Fibroblast of the aortic adventitia (primary cell): ENCODE measurements around the gene APELA. TPM values are rescaled to one million over a fixed set of nuclear protein-coding genes. Genes with fewer than 3 reads are reported as not detected.
"Not testable (repeated sequence)": the region's sequence is repeated elsewhere in the genome, so short reads cannot be mapped to it uniquely, and the experiment has no call there.

Experiments used
- DNase-seq: peaks from one replicate; pipeline ENCODE4 v3.0.0-alpha.2; 2010; ENCODE audit warnings: low read depth
- H3K4me3 ChIP-seq: 2 replicates; pipeline ENCODE4 v1.5.1; 2011; ENCODE audit warnings: low read depth, mild to moderate bottlenecking, control low read depth, low read length, moderate library complexity
- total RNA-seq: library from RNA; depleted of rRNA; stranded (reverse); fragments of >200 nt; gene quantifications from 2 replicates; pipeline ENCODE4 v1.2.3, GENCODE V29; 2012; ENCODE audit warnings: low replicate concordance
- TF ChIP-seq, protein P1 (sequence below): IDR thresholded peaks from 2 replicates; pipeline ENCODE4 v1.5.1; 2011; ENCODE audit warnings: mild to moderate bottlenecking, low read length, control low read depth, inconsistent platforms; ENCODE audit not compliant: insufficient read depth

Gene APELA
- total RNA-seq, 1 donor: not detected

DNA sequence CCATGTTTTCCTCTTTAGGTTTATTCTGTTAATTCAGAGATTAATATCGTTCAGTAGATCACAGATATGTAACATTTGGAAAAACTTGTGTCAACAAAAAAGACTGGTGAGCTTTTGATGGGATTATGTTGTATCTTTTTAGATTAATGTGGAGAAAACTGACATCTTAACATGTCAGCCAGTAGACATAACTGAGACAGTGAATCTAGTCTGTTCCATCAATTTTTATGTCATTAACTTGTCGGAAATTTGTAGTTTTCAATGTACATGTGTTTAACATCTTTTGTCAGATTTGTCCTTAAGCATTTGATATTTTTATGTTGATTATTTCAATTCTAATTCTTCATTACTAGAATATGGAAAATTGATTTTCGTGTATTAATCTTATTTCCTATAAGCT lies 42.0 kb downstream of the APELA start:
- no peak for DNase-seq
- H3K4me3 ChIP-seq: no peak overlapping the region
- TF ChIP-seq, protein P1, sequence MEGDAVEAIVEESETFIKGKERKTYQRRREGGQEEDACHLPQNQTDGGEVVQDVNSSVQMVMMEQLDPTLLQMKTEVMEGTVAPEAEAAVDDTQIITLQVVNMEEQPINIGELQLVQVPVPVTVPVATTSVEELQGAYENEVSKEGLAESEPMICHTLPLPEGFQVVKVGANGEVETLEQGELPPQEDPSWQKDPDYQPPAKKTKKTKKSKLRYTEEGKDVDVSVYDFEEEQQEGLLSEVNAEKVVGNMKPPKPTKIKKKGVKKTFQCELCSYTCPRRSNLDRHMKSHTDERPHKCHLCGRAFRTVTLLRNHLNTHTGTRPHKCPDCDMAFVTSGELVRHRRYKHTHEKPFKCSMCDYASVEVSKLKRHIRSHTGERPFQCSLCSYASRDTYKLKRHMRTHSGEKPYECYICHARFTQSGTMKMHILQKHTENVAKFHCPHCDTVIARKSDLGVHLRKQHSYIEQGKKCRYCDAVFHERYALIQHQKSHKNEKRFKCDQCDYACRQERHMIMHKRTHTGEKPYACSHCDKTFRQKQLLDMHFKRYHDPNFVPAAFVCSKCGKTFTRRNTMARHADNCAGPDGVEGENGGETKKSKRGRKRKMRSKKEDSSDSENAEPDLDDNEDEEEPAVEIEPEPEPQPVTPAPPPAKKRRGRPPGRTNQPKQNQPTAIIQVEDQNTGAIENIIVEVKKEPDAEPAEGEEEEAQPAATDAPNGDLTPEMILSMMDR: no peak

DNA sequence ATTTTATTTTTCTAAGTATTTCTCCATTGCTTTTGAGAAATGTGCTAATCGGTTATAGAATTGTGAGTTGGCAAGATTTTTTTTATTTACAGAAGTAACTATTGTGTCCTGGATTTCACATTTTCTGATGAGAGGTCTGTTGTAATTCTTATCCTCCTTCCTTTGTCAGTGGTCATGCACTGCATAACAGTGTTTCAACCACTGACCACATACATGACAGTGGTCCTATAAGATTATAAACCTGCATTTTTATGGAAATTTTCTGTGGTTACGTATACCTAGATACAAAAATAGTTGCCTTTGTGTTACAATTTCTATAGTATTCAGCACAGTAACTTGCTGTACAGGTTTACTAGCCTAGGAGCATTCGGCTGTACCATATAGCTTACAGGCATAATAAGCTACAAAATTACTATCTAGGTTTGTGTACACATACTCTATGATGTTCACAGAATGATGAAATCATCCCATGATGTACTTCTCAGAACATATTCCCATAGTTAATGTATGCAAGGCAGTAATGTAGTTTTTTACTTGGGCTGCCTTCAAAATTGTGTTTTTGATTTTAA lies 47.8 kb downstream of the APELA start:
- TF ChIP-seq, protein P1: no peak
- no peak overlapping the region for H3K4me3 ChIP-seq
- DNase-seq: no peak

DNA sequence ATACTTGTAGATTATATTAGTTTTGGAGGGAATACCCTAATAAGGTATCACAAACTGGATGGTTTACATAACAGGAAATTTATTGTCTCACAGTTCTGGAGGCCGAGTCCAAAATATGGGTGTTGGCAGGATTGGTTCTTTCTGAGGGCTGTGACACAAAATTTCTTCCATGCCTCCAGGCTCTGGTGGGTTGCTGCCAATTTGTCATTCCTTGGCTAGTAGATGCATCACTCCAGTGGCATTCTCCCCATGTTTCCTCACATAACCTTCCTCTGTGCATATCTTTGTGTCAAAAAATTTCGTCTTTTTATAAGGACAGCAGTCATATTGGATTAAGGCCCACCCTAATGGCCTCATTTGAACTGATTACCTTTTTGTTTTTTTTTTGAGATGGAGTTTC lies 49.3 kb downstream of the APELA start:
- DNase-seq: peak; percentile 2
- TF ChIP-seq, protein P1: no peak
- no peak overlapping the region for H3K4me3 ChIP-seq

DNA sequence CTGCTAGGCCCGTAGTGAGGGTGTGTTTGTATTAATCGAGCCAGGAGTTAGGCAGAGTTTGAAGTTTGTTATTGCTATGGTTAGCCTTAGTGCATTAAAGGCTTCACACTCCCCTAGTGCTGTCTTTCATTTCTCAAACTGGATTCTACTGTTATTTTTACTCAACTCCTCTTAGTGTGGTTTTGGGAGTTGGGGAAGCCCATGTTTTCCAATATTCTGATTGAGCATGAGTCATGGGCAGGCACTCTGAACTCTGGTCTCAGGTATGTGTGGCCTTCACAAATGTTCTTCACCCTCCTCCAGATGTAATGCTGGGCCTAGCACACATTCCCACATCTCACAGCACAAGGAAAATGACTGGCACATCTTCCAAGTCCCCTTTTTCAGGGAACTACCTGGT lies 50.1 kb downstream of the APELA start:
- H3K4me3 ChIP-seq, DNase-seq: not testable (repeated sequence)

DNA sequence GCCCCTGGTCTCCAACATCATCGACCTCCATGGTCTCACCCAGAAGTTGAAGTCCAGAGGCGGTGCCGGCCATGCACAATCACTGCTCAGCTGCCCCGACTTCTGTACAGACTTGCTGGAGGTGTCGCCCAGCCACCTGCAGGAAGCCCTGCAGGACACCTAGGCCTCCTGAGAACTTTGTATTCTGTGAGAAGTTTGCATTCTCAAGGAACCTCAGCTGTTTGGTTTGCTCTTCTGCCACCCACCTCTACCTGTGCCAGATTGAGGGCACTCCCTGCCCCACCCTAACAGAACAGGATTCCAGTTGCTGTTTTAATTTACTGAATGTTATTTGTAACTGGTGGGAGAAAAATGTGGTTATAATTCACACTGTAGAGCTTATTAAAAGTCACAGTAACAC lies 53.7 kb downstream of the APELA start:
- TF ChIP-seq, protein P1: no peak

DNA sequence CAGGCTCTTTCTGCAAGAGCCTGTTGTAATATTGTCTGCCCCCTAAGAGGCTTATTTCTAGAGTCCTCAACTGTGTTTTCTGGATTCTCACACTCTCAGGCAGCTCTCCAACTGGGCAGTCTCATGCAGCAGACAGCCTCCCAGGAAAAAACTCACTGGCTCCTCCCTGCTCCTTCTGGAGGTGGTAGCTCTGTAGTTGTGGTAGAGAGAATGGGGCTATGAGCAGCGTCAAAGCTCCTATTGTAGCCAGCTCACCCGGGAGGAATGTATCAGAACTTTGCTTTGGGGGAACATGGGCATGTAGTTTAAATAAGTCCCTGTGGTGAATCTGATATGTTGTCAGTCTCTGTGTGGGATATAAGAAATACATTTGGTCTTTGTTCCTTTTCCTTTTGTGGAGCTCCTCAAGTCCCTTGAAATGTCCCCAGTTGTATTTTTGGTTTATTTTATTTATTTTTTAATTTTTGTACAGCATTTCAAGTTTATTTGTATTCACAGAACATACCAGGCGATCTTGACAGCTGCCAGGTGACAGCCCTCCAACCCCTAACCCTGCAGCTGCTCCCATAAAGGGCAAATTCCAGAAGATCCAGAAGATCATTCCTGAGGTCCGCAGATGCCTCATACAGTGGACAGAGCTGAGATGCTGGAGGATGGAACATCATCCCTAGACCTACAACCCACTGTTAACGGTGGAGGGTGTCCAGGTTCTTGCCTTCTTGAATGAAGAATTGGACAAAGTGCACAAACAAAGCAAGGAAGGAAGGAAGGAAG lies 54.8 kb downstream of the APELA start:
- no peak for DNase-seq
- no peak overlapping the region for H3K4me3 ChIP-seq
- TF ChIP-seq, protein P1: no peak

More for the DNA sequence above, 53.7 kb downstream of the APELA start:
- no peak overlapping the region for H3K4me3 ChIP-seq
- DNase-seq: no peak

DNA sequence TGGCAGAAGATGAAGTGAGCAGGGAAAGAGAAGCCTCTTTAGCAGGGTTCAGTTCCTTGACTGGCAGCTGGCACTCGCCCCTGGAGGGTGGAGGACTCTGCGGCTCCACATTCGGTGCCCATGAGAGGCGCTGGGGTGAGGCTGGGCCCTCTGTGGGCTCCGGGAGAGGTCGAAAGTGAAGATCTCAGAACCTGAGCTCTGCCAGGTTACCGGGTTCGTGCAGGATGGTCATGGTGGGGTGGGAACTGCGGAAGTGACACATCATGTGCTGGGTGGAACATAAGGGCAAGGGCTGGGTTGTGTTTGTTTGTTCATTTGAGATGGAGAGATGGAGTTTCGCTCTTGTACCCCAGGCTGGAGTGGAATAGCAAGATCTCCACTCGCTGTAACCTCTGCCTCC lies 56.3 kb downstream of the APELA start:
- no peak overlapping the region for H3K4me3 ChIP-seq
- no peak for DNase-seq
- TF ChIP-seq, protein P1: no peak
